HEK293 (cell line): ENCODE results near the gene KRT16.
"Not testable (repeated sequence)": the region's sequence is repeated elsewhere in the genome, so short reads cannot be mapped to it uniquely, and the experiment has no call there.

Source experiments
- ZNF837 ChIP-seq: fragments of 450-650 bp; formaldehyde crosslinking; IDR thresholded peaks from 2 replicates; pipeline ENCODE4 v1.5.1; 2016; ENCODE audit warnings: missing biosample characterization, missing genetic modification characterization
- TF ChIP-seq, protein P1 (sequence below): fragments of 450-650 bp; formaldehyde crosslinking; IDR thresholded peaks from 2 replicates; pipeline ENCODE4 v1.5.1; 2016; ENCODE audit warnings: missing biosample characterization, missing genetic modification characterization
- TF ChIP-seq, protein P2 (sequence below): fragments of 450-650 bp; formaldehyde crosslinking; IDR thresholded peaks from 2 replicates; pipeline ENCODE4 v1.5.1; 2016; ENCODE audit warnings: missing biosample characterization, missing genetic modification characterization, low read depth

DNA sequence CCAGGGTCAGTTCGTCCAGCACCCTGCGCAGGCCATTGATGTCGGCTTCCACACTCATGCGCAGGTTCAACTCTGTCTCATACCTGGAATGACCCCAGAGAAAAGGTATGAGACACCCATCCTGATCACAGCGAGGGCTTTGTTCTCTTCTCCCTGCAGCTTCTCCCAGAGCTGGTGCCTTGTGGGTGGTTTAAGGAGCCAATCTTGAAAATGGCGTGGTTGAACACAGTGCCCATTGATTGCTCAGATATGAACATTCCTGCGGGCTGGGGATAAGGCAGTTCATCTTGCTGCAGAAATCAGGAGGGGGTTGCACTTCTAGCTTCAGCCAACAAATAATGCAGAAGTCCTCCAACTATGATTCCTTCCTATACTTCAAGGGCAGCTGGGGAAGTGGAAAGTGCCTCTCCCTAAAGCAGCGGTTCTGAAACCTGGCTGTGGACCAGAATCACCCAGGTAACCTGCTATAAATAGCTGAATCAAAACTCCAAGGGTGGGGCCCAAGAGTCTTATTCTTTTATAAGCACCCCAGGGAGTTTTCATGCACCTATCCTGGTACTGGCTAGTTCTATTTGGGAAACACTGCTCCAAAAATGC, 28.1 kb downstream of the KRT16 start:
- TF ChIP-seq, protein P1, sequence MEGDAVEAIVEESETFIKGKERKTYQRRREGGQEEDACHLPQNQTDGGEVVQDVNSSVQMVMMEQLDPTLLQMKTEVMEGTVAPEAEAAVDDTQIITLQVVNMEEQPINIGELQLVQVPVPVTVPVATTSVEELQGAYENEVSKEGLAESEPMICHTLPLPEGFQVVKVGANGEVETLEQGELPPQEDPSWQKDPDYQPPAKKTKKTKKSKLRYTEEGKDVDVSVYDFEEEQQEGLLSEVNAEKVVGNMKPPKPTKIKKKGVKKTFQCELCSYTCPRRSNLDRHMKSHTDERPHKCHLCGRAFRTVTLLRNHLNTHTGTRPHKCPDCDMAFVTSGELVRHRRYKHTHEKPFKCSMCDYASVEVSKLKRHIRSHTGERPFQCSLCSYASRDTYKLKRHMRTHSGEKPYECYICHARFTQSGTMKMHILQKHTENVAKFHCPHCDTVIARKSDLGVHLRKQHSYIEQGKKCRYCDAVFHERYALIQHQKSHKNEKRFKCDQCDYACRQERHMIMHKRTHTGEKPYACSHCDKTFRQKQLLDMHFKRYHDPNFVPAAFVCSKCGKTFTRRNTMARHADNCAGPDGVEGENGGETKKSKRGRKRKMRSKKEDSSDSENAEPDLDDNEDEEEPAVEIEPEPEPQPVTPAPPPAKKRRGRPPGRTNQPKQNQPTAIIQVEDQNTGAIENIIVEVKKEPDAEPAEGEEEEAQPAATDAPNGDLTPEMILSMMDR (tag by site-specific recombination): not testable (repeated sequence)
- not testable (repeated sequence) for TF ChIP-seq ZNF837
- TF ChIP-seq, protein P2, sequence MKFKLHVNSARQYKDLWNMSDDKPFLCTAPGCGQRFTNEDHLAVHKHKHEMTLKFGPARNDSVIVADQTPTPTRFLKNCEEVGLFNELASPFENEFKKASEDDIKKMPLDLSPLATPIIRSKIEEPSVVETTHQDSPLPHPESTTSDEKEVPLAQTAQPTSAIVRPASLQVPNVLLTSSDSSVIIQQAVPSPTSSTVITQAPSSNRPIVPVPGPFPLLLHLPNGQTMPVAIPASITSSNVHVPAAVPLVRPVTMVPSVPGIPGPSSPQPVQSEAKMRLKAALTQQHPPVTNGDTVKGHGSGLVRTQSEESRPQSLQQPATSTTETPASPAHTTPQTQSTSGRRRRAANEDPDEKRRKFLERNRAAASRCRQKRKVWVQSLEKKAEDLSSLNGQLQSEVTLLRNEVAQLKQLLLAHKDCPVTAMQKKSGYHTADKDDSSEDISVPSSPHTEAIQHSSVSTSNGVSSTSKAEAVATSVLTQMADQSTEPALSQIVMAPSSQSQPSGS: not testable (repeated sequence)
